HT1080 (cell line): ENCODE results near the gene TTC39A. TPM values are rescaled to one million over a fixed set of nuclear protein-coding genes. Genes with fewer than 3 reads are reported as not detected.
"Not testable (repeated sequence)": the region's sequence is repeated elsewhere in the genome, so short reads cannot be mapped to it uniquely, and the experiment has no call there.

Experiments used
- DNase-seq: peaks from one replicate; pipeline ENCODE4 v3.0.0-alpha.2; 2015; ENCODE audit warnings: low read depth
- total RNA-seq: library from RNA; depleted of rRNA; stranded (reverse); fragments of >200 nt; shearing (Covaris generic); gene quantifications from 2 replicates; pipeline ENCODE4 v1.2.3, GENCODE V29; 2014

Gene TTC39A
- total RNA-seq, 1 experiment from 2014 or later, result not detected

- DNase-seq, result no peak
Observed at GRCh38 chr1:51340380-51340779, 10.0 kb upstream of the TTC39A start.

DNA sequence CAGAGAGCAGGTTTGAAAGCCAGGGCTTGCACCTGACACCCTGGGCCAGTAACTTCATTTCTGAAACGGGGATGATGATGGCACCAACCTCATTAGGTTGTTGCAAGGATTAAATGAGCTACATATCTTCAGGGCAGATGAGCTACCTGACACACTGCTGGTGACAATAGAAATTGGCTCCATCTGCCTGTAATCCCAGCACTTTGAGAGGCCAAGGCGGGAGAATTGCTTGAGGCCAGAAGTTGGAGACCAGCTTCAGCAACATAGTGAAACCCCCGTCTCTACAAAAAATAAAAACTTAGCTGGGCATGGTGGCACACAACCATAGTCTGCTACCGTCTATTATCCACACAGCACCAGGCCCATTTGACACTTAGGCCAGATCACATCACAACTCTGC, 6.3 kb upstream of the TTC39A start:
- no peak for DNase-seq

DNA sequence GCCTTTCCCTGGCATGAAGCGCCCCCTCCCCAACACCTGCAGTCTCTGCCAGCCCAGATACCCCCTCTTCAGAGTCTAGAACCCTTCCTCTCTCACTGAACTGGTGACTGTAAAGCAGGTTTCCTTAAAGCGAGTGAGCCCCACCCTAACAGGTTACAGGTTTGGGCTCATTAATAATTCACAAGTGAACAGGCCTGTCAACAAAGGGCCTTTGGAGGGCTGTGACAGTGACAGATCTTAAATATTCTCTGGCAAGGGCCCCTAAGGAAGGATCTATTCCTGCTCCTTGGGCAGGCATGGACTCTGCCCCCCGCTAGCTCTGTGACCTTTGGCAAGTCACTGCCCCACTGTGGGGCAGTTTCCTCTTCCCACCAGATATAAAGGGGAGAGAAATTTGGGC, 5.6 kb upstream of the TTC39A start:
- no peak for DNase-seq

GRCh38 chr1:51331206-51332100, 1.1 kb upstream of the TTC39A start:
- DNase-seq, result peak; percentile 63

DNA sequence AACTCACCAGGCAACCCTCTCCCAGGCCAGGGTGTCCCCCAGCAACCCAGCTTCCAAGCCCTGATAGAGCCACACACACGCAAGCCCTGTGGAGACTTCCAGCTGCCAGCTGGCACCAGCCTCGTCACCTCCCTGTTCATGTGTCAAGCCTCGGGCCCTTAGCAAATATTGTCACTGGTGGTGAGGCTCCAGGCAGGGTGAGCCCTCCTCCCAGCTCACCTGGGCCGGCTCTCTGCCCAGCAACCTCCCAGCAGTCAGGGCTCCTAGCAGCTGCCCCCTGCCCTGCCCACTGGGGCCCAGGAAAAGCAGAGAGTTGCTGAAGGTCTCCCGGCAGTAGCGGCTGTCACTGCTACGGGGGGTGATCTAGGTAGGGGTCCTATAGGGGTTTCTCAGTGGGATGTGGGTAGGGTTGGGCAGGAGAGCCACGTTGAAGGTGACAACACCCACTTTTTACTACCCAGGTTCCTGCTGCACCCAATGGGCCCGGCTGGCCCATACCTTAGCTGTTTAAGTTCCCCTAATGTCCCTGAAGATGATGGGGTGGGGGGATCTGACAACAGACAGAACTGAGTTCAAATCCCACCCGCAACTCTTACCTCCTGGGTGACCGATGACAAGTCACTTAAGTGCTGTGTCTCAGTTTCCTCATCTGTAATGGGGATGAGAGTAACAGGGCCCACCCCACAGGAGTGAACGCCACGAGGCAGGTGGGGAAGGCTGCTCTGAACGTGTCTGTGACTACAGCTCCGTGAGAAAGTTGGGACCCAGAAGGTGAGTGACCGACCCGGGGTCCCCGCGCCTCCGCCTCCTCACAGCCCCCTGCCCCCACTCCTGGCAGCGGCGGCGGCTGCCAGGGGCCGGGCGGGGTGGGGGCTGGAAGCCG, 678 bp downstream of the TTC39A start:
- DNase-seq, result no peak

DNA sequence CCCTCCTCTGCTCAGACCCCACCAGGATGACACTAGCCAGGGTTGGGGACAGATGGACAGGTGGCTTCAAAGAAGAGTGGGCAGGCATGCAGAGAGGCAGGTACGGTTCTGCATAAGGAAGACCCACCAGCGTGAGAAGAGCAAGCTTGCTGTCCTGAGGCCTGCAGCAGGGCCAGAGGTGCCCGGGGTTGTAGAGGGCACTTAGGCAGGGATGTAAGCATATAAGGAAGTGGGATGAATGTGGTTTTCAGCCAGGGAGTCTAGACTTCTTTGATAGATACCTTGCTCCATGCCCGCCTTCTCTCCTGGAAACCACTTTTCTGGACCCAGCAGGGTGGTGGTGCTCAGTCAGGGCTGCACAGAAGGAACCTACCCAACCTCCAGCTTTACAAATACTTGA, 1.4 kb downstream of the TTC39A start:
- no peak for DNase-seq

- DNase-seq, result no peak
Observed at GRCh38 chr1:51328279-51328678, 2.1 kb downstream of the TTC39A start.

GRCh38 chr1:51327386-51327785, 3.0 kb downstream of the TTC39A start:
- DNase-seq, result no peak

DNA sequence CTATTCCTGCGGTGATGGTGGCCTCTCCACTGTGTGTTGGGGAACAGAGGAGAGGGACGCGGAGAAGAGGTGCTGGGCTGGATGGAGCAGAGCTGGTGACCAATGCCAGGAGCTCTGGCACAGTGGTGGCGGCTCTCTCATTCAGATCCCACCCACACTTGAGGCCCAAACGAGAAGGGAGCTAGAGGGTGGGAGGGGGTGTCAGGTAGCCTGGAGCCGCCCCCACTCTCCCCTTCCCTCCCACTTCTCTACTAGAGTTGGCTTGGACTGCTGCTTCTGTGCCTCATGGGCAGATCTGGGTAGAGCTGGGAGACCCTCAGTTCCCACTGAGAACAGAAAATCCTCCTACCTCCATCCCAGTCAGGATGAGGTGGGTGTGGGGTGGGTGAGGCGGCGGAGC, 3.5 kb downstream of the TTC39A start:
- no peak for DNase-seq

GRCh38 chr1:51325878-51326755, 4.2 kb downstream of the TTC39A start:
- no peak for DNase-seq

- DNase-seq, result no peak
Observed at GRCh38 chr1:51325391-51325790, 5.0 kb downstream of the TTC39A start.

- not testable (repeated sequence) for DNase-seq
Observed at GRCh38 chr1:51325011-51325385, 5.4 kb downstream of the TTC39A start.

GRCh38 chr1:51324251-51325010, 5.9 kb downstream of the TTC39A start:
- DNase-seq, result no peak

DNA sequence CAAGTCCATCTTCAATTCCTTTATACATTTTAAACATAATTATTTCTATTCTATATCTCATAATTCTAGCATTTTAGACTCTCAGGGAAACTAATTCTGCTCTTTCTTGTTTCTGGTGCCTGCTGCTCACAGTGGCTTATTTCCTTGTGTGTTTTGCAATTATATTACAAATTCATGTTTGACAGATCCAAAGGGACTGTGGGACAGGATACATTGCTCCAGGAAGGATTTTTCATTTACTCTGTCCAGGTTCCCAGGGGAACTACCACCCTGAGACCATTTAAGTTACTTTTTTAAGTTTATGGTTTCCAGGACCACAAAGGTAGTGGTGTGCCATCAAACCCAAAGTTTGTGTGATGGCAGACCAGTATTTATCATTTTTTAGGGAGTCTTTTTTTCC, 6.6 kb downstream of the TTC39A start:
- DNase-seq, result no peak

GRCh38 chr1:51322417-51323101, 7.8 kb downstream of the TTC39A start:
- DNase-seq, result no peak

DNA sequence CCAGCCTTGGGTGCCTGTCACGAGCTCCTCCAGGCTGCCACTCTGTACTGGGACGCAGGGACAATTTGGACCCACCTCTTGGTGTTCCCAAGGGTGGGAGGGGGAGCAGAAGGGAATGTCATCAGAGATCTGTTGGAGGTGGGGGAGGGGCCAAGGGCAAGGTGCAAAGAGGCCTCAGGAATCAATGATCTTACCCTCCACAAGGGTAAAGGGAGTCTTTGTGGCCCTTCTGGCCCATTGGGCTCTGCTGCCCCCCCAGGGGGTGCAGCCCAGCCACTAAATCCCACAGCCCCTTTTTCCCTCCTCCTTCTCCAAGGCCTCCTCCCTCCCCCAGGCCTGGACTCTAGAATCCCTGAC, 8.5 kb downstream of the TTC39A start:
- DNase-seq, result no peak

DNA sequence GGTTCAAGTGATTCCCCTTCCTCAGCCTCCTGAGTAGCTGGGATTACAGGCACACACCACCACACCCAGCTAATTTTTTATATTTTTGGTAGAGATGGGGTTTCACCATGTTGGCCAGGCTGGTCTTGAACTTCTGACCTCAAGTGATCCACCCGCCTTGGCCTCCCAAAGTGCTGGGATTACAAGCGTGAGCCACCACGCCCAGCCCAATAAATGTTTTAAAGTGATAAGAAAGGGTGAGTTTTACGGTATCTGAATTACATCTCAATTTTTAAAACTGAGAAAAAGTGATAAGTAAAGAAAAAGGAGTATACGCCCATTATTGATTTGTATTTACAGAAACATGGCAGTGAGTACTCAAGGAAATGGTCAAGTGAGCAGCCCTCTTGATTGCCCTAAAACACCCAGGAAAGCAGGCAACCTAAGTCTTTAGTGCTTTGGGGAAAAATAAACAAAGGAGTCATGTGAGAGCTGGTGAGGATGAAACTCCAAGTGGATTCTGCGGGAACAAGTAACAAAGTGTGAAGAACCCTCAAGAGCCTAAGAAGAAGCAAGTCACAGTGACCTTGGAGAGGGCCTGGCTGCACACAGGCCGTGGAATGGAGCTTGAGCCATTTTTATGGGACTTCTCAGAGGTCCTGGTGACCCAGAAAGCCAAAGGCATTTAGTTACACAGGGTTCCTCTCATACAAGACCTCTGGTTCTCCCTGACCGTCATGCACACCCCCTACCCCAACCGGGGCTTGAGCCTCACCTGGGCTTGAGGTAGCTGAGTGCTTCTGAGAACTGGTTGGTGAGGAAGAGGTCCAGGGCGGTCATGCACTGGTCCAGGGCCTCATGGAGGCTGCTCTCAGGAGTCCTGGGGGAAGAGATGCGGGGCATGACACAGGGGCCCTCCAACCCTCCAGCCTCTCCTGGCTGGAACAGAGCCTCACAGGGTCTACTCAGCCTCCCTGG, 9.1 kb downstream of the TTC39A start:
- DNase-seq, result no peak

GRCh38 chr1:51317798-51318197, 12.6 kb downstream of the TTC39A start:
- no peak for DNase-seq

- DNase-seq, result peak; percentile 17
Observed at GRCh38 chr1:51316846-51317120, 13.6 kb downstream of the TTC39A start.
